ENCODE measurements around the gene ANKFY1.
A peak's percentile ranks its signal among the peaks of the same experiment; 100 is the strongest.
"Not testable (repeated sequence)": the region's sequence is repeated elsewhere in the genome, so short reads cannot be mapped to it uniquely, and the experiment has no call there.

ANKFY1 gene

DNA sequence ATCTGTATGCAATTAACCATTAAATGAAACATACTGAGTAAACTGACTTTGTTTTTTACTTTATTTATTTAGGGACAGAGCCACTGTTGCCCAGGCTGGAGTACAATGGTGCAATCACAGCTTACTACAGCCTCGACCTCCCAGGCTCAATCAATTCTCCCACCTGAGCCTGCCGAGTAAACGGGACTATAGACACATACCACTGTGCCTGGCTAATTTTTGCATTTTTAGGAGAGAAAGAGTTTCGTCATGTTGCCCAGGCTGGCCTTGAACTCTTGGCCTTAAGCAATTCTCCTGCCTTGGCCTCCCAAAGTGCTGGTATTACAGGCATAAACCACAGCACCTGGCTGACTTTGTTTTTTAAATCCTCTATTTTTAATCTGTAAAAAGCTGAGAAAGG is 42.6 kb downstream of the ANKFY1 start:
- no peak for DNase-seq (ENCODE audit: low read depth in 2 of 3, low spot score in 1 of 3)

DNA sequence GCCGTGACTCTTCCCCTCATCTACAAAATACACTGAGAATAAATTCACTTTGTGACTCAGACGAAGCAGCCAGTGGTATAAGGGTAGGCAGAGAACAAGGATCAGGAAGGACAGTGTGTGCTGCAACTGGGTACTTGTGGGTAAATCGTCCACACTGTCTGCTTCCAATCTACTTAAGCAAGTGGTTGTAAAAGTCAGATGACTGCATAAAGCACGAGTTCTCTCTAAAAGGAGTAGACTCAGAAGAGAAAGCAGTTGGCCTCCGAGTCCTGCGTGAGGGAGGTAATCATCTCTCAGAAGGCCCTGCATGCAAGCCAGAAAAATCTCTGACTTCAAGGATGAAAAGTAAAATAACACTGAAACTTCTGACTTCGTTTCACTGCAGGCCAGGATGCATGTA is 43.1 kb downstream of the ANKFY1 start:
- no peak for DNase-seq (ENCODE audit: low read depth in 2 of 3, low spot score in 1 of 3)

DNA sequence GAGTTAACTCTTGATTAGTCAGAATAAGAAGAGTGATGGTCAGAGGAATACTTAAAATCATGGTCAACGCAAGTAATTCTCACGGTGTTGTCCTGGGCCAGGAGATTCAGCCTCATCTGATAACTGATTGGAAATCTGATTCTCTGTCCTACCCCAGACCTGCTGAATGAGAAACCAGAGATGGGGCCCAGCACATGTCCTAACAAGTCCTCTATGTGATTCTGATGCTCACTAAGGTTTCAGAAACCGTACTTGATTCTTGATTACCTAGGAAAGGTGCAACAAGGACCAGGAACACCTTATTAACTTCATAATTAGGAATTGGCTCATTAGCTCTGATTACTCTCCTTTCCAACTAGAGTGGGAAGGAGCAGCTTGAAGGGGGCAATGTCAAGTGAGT is 44.5 kb downstream of the ANKFY1 start:
- no peak for DNase-seq (ENCODE audit: low read depth in 2 of 3, low spot score in 1 of 3)

DNA sequence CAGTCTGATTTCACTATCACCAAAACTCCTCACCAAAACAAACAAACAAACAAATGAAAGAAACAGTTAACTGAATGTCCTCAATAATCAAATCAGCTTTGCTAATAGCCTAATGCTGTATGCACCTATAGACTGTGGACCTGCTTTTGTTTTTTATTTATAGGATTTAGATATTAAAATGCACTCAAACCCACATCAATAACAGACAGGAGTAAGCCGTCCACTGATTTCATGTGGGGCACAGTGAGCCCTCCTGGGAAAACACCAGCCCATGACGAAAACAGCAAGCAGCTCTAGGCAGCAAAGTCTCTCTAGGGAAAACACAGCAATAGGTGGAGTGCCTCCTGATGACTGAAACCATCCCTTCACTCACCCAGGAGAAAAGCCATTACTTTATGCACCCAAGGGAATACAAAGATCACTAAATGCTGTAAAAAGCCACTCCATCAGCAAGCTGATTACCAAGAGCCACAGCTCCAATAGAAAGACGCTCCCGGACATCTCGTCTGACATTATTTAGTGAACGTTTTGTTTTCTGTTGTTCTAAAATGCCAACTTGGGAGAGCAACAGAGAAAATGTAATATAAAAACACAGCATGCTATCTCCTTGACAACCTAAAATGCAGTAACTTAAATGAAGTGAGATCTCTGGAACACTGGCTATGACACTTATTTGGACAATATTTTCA is 47.8 kb downstream of the ANKFY1 start:
- no peak for DNase-seq (ENCODE audit: low read depth in 2 of 3, low spot score in 1 of 3)

DNA sequence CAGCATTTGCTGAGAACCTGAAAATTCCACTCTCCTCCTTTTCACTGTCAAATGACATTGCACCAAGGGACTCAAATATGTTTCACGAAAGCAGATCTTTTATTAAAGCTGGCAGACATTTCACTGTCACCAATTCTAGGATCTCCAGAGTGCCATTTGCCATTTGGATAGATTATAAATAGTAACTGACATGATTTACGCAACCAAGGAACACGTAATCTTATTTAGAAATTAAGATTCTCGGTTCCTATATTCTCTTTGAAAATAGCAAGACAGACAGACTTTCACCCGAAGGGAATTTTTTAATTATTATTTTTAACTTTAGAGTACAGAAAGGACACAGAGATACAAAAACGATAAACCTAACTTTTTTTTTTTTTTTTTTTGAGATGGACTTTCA is 49.6 kb downstream of the ANKFY1 start:
- DNase-seq (ENCODE audit: low read depth in 2 of 3, low spot score in 1 of 3) = no peak

DNA sequence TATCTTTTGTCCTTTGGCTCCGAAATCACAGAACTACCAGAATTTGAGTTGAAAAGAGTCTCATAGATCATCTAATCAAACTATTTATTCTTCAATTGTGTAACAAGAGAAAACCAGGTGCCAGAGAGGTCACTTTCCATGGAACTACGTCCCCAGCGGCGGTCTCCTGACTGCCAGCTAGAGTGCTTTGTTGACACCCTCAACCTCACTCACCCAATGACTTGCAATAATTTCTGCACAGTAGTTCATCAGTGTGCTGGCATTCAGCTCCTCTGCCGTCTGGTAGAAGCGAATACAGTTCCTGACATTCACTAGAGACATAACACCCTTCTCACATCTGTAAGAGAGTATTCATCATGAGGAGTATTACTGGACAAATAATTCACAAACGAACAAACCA is 54.2 kb downstream of the ANKFY1 start:
- DNase-seq (ENCODE audit: low read depth in 2 of 3, low spot score in 1 of 3) = no peak

DNA sequence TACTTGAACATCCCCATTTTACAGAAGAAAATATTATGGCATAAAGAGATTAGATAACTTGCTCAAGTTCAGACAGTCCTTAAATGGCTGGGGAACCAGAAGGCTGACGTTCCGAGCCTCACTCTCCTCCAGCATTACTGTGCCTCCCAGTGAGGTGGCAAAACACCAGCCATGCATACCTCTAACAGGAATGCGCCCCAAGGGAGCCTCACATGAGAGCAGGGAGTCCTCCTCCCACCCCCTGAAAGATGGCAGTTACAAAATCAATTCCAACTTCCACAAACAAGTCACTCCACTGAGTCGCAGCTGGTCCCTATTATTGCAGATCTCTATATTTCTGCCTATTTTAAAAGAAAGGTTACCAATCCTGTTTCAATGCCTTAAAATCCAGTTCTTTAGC is 55.5 kb downstream of the ANKFY1 start:
- no peak for DNase-seq (ENCODE audit: low read depth in 2 of 3, low spot score in 1 of 3)

DNA sequence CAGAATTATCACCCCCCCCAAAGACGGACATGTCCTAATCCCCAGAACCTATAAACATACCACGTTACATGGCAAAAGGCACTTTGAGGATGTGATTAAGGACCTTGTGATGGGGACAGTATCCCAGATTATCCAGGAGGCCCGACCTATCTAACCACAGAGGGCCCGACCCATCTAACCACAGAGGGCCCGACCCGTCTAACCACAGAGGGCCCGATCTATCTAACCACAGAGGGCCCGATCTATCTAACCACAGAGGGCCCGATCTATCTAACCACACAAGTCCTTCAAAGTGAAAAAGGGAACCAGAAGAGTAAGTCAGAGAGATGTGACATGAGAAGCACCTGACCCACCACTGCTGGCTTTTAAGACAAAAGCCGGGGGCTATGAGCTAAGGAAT is 56.8 kb downstream of the ANKFY1 start:
- no peak for DNase-seq (ENCODE audit: low read depth in 2 of 3, low spot score in 1 of 3)

DNA sequence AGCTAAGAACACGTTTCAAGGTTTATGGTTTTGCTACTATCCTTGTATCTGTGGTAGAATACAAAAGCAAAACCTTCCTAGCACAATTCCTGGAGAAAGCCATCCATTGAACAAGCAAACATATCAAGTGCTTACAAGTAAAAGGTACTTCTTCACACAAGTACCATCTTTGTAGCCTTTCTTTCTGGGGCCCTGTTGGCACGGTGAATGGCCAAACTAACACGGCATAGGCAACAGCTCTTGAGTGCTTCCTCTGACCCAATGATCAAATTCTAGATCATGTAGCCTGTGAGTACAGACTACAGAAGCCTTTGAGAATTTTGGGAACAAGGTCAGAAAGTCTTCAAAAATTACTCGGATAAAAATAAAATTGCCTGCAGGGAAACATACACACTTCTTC is 57.9 kb downstream of the ANKFY1 start:
- no peak for DNase-seq (ENCODE audit: low read depth in 2 of 3, low spot score in 1 of 3)

DNA sequence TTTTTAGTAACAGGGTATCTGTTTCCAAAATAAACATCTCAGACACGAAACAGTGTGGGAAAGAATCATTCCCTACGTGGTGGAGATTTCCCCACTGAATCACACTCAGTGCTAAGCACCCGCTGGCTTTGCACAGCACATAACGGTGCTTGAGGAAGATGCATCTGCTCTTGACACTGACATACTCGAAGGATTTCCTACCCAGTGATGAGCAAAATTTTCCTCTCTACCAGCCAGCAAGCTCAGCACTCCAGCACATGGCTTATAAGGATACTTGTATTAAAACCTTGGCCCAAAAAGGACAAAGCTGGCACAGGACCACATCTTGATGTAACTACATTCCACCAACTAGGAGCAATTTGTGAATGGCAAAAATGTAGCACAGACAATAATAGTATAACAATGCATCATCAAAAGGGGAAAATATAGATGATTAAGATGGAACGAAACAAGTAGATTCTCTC is 59.0 kb downstream of the ANKFY1 start:
- no peak for DNase-seq (ENCODE audit: low read depth in 2 of 3, low spot score in 1 of 3)

DNA sequence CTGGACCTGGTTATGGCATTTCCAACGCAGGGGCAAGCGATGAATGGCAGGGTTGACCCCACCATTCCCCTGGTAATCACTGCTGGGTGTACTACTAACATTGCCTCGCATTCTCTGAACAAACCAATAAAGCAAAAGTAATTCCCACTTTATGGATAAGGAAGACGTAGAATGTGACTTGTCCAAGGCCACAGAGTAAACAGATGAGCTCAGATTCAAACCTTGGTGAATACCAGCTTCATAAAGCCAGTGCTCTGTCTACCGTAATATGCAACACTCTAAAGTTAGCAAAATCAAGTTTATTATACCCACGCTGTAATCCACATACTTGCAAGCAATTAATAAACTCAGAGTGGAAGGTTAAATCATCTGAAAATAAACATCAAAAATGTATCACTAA is 59.6 kb downstream of the ANKFY1 start:
- DNase-seq (ENCODE audit: low read depth in 2 of 3, low spot score in 1 of 3) = no peak

DNA sequence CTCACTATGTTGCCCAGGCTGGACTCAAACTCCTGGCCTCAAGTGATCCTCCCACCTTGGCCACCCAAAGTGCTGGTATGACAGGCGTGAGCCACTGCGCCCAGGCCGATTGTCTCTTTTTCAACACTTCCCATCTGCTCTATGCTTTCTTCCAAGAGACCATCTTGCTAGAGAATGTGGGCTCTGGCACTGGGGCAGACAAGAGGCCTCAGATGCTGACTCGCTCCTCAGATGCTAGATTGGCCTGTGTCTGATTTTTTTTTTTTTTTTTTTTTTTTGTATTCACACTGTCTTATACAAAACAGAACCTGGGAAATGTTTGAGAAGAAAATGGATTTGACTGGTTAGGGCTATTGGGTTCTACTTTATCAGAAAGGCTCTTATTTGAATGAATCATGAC is 62.6 kb downstream of the ANKFY1 start:
- DNase-seq (ENCODE audit: low read depth in 2 of 3, low spot score in 1 of 3) = no peak

DNA sequence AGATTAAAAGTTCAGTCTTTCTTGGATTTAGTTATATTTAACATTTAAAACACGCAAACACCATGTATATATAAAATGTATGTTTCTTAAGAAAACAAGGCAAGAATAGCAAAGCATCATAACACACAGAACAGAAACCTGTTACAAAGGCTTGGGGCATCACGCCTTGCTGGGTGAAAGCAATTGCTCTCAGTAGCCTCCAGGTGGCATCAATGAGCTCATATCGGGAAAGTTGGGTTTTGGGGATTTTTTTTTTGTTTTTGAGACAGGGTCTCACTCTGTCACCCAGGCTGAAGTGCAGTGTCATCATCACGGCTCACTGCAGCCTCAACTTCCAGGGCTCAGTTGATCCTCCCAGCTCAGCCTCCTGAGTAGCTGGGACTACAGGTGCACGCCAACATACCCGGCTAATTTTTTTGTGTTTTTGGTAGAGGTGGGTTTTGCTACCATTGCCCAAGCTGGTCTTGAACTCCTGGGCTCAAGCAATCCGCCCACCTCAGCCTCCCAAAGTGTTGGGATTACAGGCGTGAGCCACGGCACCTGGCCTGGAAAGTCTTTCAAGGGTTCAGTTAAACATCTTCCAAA is 63.9 kb downstream of the ANKFY1 start:
- DNase-seq (ENCODE audit: low read depth in 2 of 3, low spot score in 1 of 3) = peak in 1 of 3 donors; percentile 16

DNA sequence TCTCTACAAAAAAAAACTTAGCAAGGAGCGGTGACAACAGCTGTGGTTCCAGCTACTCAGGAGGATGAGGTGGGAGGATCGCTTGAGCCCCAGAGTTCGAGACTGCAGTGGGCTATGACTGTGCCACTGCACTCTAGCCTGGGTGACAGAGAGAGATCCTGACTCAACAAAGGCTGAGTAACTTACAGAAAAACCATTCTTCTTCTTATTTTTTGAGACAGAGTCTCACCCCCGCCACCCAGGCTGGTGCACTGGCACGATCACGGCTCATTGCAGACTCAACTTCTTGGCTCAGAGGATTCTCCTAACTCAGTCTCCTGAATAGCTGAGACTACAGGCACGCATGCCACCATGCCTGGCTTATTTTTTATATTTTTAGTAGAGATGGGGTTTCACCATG is 64.8 kb downstream of the ANKFY1 start:
- DNase-seq (ENCODE audit: low read depth in 2 of 3, low spot score in 1 of 3) = no peak

DNA sequence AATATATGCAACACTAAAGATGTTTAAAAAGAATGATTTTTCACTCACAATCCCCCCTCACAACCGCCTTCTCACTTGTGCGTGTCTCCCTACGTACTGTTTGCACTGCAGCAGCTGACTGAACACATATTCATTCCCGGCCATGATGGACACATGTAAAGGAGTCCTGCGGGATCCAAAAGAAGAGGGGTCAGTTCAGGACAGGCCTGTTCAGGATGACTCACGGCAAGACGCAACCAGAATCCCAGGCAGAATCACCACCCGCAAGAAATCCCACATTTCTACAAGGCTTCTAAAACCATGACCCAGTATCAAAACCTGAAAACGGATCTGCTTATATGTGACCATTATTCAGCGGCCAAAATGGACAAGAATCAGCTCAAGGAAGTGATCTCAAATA is 68.5 kb downstream of the ANKFY1 start:
- no peak for DNase-seq (ENCODE audit: low read depth in 2 of 3, low spot score in 1 of 3)

DNA sequence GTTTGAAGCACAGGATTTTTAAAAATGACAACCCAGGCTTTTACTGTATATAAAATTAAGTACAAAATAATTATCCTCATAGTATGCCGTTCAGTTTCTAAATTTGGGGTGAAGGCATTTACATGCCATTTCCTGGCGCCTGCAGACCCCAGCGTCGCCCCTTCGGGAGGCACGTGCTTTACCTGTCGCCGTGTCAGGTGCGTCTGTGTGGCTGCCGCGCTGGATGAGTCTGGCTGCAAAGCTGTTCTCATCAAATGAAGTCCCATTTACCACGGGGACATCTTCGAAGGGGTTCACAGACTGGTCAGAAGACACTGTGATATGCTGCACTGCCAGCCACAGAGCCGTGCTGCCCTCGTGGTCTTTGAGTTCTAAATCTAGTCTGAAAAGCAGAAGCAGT is 69.0 kb downstream of the ANKFY1 start:
- no peak for DNase-seq (ENCODE audit: low read depth in 2 of 3, low spot score in 1 of 3)

DNA sequence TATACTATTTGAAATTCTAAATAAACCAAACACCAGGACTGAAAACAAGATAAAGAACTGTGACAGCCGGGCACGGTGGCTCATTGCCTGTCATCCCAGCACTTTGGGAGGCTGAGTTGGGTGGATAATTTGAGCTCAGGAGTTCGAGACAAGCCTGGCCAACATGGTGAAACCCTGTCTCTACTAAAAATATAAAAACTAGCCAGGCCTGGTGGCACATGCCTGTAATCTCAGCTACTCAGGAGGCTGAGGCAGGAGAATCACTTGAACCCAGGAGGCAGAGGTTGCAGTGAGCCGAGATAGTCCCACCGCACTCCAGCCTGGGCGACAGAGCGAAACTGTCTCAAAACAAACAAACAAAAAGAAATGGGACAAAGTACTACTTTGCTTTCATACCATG is 73.0 kb downstream of the ANKFY1 start:
- DNase-seq (ENCODE audit: low read depth in 2 of 3, low spot score in 1 of 3) = not testable (repeated sequence)

DNA sequence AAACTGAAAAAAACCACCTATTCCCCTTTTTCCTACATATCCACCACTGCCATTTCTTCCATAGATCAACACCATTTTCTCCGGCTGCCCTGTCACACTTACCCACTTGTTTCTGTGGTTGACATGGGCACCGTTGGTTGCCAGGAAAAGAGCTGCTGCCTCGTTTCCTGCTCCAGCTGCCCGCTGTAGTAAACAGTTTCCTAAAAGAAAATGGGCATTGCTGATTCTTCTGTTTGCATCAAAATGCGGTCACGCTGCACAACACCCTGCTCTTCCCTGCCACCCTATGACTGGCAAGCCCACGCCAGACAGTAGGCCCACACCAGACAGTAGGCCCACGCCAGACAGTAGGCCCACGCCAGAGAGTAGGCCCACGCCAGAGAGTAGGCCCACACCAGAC is 74.5 kb downstream of the ANKFY1 start:
- DNase-seq (ENCODE audit: low read depth in 2 of 3, low spot score in 1 of 3) = no peak

DNA sequence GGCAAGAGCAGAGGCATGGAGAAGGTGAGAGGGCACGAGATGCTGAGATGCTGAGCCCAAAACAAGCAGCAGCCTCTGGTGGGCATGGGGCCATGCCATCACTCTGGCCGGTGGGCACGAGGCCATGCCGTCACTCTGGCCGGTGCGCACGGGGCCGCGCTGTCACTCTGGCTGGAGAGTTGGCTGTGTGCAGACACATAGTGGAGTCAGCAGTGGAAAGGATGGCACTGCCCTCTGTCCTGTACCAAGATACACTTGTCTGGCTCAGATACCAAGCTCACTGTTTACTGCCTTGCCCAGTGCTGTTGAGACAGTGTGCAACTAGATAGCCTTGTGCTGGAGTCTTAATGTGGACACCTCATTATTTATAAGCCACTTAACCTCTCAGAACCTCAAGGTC is 75.7 kb downstream of the ANKFY1 start:
- no peak for DNase-seq (ENCODE audit: low read depth in 2 of 3, low spot score in 1 of 3)

DNA sequence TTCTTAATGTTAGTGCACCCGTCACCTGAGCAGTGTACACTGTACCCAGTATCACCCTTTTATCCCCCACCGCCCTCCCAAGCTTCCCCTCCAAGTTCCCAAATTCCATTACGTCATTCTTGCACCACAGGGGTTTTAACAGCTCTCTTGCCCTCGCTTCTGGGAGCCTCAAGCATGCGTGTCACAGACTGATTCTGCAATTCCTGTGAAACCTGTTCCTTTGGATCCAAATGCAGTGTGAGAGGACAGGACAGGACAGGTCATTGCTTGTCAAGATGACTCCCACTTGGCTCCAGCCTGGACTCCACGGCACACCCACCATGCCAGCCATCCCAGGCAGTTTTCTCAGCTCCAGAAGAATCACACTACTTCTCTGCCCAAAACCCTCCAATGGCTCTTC is 76.7 kb downstream of the ANKFY1 start:
- DNase-seq (ENCODE audit: low read depth in 2 of 3, low spot score in 1 of 3) = no peak

DNA sequence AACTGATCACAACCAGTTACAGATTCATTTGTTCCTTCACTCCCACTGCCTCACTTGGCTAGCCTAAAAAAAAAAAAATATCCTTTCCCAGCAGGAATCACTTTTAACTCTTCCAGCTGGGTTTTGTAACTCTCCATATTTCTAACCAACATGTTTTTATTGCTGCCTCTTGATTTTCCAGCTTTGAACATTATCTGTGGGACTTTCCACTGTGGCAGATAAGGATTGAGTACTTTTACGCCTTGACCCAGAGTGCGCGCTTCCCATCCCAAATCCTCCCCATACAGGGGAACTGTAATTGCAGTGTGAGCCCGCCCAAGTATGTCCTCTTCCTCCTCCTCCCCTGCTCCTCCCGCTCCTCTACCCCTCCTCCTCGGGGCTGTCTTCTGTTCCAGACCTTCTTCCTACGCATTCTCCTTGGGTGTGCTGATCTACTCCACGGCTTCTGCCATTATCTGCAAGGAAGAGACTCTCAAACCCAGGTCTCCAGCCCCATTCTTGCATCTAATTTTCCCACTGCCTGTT is 77.4 kb downstream of the ANKFY1 start:
- no peak for DNase-seq (ENCODE audit: low read depth in 2 of 3, low spot score in 1 of 3)

DNA sequence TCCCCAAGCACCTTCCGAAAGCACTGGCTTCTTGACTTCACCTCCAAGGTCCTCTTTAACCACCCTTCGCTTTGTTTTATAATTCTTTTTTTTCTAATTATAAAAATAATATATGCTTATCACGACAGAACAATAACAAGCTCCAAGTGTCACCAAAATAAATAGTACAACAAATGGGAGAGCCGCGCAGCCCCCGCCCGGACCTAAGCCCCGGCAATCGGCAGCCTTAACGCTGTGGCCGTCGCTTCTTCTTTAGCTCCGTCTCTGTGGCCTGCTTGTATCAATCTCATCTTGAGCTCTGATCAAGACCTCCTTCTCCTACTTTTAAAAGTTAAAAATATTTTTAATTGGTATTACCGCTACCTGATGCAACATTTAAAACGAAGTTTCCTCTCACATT is 78.1 kb downstream of the ANKFY1 start:
- DNase-seq (ENCODE audit: low read depth in 2 of 3, low spot score in 1 of 3) = no peak

DNA sequence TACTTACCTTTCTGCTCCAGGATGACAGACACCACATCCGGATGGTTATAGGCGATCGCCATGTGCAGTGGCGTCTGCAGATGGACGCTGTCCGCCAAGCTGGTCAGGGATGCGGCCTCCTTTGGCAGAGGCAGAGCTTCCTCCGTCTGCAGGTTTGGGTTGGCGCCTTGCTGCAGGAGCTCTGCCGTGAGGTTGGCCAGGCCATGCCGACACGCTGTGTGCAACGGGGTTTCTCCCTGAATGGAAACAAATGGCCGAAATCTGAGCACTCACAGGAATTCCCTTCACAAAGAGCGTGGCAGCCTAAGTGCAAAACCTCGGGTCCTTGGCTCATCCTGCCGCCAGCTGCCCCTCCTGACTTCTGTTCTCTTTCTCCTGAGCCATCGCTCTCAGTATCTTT is 79.0 kb downstream of the ANKFY1 start:
- no peak for DNase-seq (ENCODE audit: low read depth in 2 of 3, low spot score in 1 of 3)

Data from stimulated activated CD4-positive, alpha-beta T cell treated with anti-CD3 and anti-CD28 coated beads, Interleukin-12 subunit alpha, Interleukin-12 subunit beta, amount 100 ng/mL, for 48 hours (primary cell).